NCI-H2196 treated with DMSO at 0.1 percent for 48 hours (cell line): ENCODE results near the gene PLPPR2.
A peak's percentile ranks its signal among the peaks of the same experiment; 100 is the strongest.
"Not testable (repeated sequence)": the region's sequence is repeated elsewhere in the genome, so short reads cannot be mapped to it uniquely, and the experiment has no call there.

ENCODE experiments used
- DNase-seq: peaks from one replicate; lab custom pipeline; 2025; ENCODE audit not compliant: unreplicated experiment; lab: John Stamatoyannopoulos, UW

Gene PLPPR2, protein sequence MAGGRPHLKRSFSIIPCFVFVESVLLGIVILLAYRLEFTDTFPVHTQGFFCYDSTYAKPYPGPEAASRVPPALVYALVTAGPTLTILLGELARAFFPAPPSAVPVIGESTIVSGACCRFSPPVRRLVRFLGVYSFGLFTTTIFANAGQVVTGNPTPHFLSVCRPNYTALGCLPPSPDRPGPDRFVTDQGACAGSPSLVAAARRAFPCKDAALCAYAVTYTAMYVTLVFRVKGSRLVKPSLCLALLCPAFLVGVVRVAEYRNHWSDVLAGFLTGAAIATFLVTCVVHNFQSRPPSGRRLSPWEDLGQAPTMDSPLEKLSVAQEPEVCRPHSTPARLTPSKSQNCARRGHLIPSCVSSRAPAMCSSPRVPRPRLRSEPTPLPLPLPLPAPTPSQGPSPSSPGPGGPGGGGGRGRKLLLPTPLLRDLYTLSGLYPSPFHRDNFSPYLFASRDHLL

DNA sequence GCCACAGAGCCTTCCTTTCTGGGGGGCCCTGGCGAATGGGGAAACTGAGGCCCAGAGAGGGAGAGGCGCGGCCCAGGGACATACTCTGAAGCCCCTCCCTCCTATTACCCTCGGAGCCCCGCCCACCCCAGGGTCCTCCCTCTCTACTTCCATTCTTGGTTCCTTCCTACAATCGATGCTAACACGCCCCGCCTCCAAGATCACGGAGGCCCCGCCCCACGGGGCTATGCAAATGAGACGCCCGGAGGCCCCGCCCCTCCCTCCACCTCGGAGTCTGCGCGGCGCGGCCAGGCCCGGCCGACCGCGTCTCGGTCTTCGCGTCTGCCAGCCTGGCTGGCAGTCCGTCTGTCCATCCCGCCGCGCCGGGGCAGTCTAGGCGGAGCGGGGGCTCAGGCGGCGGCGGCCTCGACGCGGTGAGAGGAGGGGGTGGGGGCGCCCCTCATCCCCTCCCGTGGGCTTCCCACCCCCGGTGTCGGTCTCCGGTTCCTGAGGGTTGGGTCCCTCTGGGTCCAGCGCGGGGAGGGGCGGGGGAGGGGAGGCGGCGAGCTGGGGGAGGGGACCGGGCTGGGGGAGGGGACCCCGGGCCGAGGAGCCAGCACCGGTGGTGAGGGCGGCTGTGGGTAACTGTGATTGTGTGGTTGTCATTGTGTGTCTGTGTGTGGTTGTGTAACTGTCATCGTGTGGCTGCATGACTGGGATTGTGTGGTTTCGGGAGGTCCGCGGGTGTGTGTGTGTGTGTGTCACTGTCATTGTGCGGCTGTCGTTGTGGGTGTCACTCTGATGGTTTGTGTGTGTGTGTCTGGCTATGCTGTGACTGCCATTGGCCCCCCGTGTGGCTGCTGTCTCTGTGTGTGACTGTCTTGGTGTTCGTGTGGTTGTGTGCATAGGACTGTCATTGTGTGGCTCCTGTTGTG, at the start of gene PLPPR2:
Gene PLPPR2, plus strand, starts transcription at position 273 of the 914 bp plus-strand sequence. CDS start 2,242 bp downstream, outside the sequence.
- peak; percentile 83 for DNase-seq

DNA sequence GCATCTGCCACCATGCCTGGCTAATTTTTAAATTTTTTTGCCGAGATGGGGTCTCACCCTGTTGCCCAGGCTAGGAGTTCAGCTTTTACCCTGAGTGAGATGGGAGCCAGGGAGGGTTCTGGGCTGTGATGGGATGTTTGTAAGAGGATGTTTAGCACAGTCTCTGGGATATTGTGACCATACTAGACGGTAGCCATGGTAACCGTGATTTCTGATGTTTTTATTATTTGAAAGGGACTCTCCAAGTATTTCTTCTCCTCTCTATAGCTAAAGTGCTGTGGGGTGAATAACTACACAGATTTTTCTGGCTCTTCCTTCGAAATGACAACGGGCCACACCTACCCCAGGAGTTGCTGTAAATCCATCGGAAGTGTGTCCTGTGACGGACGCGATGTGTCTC, 48.9 kb upstream of the PLPPR2 start:
- DNase-seq = no peak

DNA sequence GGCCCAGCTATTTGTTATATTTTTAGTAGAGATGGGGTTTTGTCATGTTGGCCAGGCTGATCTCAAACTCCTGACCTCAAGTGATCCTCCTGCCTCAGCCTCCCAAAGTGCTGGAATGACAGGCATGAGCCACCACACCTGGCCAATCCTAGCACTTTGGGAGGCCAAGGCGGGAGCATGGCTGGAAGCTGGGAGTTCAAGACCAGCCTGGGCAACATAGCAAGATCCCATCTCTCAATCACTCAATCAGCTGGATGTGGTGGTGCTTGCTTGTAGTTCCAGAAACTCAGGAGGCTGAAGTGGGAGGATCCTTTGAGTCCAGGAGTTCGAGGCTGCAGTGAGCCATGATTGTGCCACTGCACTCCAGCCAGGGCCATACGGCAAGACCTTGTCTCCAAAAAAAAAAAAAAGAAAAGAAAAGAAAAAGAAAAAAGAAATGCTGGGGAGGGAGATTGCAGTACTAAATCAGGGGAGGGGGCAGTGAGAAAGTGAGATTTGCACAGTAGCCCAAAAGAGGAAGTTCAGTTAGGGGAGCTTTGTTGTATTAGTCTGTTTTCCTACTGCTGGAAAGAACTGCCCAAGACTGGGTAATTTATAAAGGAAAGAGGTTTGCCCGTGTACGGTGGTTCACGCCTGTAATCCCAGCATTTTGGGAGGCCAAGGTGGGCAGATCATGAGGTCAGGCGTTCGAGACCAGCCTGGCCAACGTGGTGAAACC, 34.8 kb upstream of the PLPPR2 start:
- DNase-seq = not testable (repeated sequence)

DNA sequence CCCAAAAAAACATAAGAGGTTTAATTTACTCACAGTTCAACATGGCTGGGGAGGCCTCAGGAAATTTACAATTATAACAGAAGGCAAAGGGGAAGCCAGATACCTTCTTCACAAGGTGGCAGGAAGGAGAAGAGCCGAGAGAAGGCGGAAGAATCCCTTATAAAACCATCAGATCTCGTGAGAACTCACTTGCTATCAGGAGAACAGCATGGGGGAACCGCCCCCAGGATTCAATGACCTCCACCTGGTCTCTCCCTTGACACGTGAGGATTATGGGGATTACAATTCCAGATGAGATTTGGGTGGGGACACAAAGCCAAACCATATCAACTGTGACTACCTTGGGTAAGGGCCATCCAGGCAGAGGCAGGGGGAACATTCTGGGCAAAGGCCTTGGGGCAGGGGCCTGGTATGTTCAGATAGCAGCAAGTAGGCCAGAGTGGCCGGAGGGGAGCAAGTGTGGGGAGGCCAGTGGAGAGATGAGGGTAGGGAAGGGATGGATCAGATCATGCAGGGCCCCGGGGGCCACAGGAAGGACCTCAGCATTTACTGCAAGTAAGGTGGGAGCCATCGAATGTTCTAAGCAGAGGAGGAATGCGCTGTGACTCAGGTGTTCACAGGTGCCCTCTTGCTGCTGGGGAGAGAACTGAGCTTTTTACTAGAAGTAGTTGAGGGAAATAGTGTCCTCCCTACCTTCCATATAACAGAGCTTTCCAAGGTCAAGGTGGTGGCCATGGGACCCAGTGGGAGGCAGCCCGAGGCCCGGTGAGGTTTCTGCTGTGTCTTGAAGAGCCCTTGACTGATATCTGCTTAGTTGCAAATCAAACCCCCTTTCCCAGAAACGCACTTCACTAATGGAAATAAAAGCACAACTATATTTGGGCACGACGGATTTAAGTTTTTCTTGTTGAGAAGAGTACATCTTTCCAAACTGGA, 33.8 kb upstream of the PLPPR2 start:
- no peak for DNase-seq

DNA sequence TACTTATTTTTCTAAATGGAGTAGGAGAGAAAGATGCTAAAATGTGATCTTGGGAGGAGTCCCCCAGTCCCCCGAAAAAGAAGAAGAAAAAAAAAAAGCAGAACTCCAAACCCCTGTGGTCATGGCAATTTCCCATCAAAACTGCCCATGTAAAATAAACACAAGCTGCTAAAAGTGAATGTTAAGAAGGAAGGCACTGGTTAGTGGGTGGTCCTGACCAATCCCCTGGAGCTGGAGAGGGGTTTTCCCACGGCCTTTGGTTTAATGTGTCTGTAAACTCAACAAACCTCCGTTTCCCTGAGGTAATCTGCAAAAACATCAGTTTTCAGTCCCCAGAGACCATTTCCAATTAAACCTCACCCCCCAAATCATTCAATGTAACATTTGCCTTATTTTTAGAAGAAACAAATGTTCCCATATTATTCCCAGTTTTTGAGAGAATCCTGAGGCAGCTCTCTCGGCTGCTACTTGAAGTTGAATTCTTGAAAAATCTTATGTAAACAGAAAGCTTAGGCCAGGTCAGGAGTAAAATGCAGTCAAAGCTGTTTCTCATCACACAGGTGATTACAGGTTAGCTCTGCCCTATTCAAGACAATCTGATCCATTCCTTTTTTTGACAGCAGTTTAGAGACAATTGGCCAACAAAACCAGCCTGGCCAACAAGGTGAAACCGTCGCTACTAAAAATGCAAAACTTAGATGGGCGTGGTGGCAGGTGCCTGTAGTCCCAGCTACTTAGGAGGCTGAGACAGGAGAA, 32.8 kb upstream of the PLPPR2 start:
- no peak for DNase-seq

DNA sequence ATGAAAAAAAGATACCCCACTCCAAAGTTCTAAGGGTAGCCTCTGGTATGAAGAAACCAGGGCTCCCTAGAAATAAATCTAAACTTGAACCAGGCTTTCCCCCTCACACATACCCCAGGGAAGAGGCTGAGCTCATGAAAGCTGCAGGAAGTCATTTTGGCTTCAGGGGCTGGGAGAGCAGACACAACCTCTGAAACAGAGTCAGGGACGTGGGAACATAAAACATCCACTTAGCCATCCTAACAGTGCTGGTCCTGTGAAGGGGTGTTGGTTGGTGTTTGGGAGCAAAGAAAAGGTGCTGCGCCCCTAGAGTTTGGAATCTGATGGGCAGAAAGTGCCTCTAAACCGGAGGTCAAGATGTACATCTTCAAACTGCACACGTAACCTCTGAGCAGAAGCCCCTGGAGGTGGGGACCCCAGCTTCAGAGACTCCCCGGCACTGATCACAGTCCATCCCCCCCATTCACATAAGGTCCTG, 31.6 kb upstream of the PLPPR2 start:
- DNase-seq = no peak

DNA sequence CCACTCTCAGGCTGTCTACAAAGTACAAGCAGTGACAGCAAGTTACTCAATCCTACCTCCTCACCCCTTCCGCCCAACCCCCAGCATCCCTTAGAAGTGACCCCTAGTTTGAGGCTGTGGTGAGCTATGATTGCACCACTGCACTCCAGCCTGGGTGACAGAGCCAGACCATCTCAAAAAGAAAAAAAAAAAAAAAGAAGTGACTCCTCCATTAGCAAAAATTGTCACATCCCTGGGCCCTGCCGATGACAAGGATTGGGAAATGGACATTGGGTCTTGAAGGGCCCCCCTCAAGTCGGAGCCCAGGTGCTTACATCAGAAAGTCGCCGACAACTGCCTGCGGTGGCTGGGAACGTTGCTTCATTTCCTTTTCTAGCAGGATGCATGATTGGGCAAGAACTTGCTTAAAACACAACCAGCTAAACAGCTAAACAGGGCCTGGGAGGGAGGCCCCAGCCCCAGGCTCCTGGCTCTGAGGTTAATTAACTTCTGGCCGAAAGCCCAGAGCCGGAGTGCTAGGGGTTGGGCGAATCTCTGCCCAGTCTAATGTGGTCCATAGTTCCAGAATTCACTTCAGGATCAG, 31.1 kb upstream of the PLPPR2 start:
- peak; percentile 54 for DNase-seq

DNA sequence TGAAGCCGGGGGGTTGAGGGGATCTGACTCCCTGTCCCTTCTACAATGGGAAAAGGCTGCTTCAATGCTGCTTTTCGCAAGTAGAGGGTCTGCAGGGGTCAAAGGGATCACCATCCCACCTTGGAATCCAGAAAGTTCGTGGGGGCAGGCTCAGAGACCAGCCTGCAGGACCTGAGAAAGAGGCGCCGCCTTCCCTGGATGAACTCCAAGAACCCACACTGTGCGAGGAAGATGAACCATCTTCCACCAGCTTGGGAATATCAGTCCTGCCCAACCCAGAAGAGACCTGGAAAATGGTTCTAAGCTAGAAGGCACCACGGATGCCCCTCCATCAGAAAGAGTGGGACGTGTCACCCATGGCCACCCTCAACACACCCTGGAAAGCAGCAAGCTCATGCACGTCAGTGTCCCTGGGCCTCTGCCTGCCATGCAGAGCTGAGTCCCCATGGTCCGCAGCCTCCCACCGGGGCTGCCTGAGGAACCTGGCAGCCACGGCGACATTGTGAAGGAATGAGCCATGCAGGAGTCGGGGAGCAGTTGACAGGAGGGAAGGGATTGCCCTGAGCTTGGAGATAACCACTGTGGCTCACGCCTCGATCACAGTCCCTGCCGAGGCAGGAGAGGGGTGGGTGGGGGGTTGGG, 30.4 kb upstream of the PLPPR2 start:
- DNase-seq = no peak

DNA sequence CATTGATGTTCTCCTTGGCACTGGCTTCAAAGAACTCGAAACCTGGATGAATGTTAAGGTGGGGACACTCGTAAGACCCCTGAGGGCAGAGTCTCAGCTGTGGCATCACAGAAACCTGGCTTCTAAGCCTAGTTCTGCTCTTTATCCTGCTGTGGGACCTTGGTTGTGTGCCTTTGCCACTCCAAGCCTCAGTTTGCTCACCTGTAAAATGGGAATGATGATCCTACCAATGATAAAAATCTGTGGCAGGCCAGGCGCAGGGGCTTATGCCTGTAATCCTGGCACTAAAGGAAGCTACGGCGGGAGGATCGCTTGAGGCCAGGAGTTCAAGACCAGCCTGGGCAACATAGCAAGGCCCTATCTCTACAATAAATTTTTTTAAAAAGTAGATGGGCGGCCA, 29.7 kb upstream of the PLPPR2 start:
- no peak for DNase-seq

DNA sequence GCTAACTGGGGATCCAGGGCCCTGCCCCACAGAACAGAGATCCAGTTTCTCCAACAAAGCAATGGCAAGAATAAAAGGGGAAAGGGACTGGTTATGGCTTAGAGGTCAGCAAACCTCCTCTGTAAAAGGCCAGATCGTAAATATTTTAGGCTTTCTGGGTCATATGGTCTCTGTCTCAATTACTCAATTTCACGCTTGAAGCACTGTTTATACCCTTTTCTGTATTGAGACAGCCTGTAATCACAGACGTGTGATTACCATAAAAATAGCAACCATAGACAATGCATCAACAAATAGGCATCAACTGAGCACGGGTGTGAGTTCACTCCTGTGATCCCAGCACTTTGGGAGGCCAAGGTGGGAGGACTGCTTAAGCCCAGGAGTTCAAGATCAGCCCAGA, 25.1 kb upstream of the PLPPR2 start:
- DNase-seq = no peak

DNA sequence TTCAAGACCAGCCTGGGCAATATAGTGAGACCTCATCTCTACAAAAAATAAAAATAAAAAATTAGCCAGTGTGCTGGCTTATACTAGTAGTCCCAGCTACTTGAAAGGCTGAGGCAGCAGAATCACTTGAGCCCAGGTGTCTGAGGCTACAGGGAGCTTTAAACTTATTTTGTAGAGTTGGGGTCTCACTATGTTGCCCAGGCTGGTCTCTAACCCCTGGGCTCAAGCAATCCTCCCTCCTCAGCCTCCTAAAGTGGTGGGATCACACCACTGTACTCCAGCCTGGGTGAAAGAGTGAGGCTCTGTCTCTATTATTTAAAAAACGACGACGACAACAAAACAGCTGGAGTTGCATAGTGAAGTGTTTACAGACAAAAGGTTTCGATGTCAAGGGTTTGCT, 23.7 kb upstream of the PLPPR2 start:
- DNase-seq = no peak

DNA sequence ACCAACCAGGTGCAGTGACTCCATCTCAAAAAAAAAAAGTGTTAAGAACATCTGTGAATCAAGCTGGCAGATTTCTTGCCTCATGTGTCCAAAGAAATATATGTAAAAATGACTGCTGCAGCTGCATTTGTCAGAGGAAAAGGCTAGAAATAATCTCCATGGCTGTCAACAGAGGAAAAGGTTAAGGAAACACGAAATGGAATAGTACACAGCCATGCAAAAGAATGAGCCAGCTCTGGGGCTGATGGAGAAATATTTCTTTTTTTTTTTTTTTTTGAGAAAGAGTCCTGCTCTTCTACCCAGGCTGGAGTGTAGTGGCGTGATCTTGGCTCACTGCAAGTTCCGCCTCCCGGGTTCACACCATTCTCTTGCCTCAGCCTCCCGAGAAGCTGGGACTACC, 22.4 kb upstream of the PLPPR2 start:
- DNase-seq = no peak

DNA sequence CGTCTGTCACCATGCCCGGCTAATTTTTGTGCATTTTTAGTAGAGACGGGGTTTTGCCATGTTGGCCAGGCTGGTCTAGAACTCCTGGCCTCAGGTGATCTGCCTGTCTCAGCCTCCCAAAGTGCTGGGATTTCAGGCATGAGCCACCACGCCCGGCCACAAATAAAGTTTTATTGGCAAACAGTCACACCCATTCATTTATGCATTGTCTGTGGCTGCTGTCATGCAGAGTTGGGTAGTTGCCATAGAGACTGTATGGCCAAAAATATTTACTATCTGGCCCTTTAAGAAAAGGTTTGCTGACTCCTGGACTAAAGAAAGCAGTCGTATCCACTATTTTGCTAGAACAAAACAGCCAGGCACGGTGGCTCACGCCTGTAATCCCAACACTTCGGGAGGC, 21.4 kb upstream of the PLPPR2 start:
- DNase-seq = not testable (repeated sequence)

DNA sequence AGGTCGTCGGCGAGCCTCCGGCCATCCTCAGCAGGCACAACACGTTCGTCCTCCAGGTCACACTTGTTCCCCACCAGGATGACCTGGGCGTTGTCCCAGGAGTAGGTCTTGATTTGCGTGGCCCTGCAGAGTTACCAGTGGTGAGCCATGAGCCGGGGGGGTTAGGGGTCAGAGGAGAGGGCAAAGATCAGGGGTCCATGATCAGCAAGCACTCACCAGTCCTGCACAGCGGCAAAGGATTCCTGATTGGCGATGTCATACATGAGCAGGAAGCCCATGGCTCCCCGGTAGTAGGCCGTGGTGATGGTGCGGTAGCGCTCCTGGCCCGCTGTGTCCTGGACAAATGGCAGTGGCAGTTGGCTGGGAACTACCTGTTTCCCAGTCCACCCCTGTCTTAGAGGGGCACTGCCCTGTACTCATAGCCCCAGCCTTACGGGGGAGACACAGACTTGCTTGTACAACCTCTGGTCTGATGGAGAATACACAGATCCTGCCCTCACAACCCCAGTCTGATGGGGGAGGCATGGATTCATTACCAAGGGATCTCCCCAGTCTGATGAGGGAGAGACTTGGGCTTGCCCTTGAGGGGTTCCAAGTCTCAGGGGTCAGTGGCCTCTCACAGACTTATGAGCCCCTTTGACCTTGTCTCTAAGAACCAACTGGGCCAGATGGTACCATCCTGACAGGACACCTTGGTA, 19.6 kb upstream of the PLPPR2 start:
- no peak for DNase-seq

DNA sequence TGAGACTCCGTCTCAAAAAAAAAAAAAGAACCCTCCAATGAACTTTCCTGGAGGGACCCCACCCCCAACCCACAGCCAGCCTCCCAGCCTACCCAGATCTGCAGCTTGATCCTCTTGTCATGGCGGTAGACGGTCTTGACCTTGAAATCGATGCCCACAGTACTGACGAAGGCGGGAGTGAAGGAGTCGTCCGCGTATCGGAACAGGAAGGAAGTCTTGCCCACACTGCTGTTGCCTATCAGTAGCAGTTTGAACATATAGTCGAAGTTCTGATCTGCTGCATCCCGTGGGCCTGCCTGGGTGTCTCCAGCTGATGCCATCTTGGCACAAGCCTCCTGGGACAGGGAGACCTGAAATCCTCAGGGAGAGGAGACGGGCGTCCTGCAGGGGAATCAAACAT, 18.2 kb upstream of the PLPPR2 start:
- no peak for DNase-seq

DNA sequence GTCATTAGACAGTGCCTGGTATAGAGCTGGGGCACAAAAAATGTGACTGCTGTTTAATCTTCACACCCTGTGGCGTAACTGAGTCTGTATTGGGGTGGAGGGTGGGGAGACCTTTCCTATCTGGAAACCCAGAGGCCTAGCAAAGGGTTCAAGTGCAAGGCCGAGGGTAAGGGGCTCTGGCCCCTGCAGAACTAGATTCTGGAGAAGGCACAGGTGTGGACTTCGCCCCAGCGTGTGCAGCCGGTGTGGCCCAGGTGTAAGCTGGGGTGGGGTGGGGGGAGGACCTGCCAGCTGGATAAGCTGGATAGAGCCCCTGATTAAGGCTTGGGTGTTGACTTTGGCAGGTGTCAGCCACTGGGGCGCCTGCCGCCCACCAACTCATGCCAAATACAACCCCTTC, 17.1 kb upstream of the PLPPR2 start:
- no peak for DNase-seq

DNA sequence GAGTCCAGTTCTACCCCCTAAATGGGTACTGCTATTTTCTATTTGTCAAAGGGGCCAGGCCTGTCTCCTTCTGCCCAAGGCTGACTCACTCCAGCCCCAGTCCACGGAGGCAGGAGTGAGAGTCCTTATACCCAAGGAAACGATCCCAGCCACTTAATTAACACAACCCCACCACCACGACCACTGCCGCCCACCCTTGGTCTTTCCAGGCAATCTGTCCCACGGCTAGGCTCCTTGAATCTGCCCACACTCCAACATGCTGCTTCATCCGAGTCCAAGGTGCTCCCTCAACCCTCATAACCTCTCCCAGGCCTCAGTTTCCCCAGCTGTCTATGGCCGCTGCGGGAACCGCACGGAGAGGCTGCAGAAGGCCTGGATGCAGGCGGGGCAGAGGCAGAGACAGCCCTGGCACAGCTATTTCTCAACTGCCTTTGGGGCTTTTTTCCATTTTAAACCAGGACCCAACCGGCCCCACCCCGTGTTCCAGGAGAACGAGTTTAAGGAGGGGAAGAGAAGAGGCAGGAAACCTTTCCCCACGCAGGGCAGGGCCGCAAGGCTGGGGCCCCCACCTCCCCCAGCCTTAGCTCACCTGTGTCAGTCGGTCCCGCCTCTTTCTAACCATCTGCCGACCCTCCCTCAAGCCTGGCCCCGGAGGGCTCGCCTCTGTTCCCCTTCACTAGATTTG, 16.5 kb upstream of the PLPPR2 start:
- no peak for DNase-seq
